Measurements from ENCODE around the gene KIR3DL2. TPM values are rescaled to one million over a fixed set of nuclear protein-coding genes. Genes with fewer than 3 reads are reported as not detected.

The KIR3DL2 gene
- total and polyA plus RNA-seq, 11 donors = 0.04 to 1.1 TPM; not detected in 9

- Histone ChIP-seq H3K36me3 (no peaks in the 10 kb centered on the region), H3K9me3 (no peaks in the 10 kb centered on the region), H3K27me3 (peaks cover 0 to 54% (median 9%) of the 10 kb centered on the region in 9 donors), H3K4me3 (no peak overlapping the region), H3K27ac (no peak overlapping the region), H3K4me1 (peaks cover 0 to 5% (median 0%) of the 10 kb centered on the region in 12 donors)
- 58 to 65% (median 63%) methylated on average over 6 of the region's 6 CpGs for WGBS, 4 donors
- TF ChIP-seq POLR2A (IDR thresholded peaks at IDR 0.05) (no peak), CTCF (IDR thresholded peaks at IDR 0.05) (no peak)
- DNase-seq = no peak
- intact Hi-C loops (cut with DNase I) = loop anchor here in 1 of 10 donors (5.0 kb wide), 1 partner anchor 620 kb away; no protein-coding TSS in a partner anchor
- no peak for ATAC-seq
These were observed 31.6 kb downstream of the KIR3DL2 start for GRCh38 chr19:54881884-54882283.

- H3K27ac ChIP-seq = no peak overlapping the region
- TF ChIP-seq POLR2A (IDR thresholded peaks at IDR 0.05) (no peak), CTCF (IDR thresholded peaks at IDR 0.05) (no peak)
- no peaks in the 10 kb centered on the region for H3K4me1 ChIP-seq
- DNase-seq = no peak
- intact Hi-C loops (cut with DNase I) = loop anchor here in 1 of 10 donors (5.0 kb wide), 1 partner anchor 620 kb away; no protein-coding TSS in a partner anchor
- 67 to 76% (median 71%) methylated on average over 7 of the region's 7 CpGs for WGBS, 4 donors
- no peaks in the 10 kb centered on the region for H3K36me3 ChIP-seq
- H3K9me3 ChIP-seq = no peaks in the 10 kb centered on the region
- H3K4me3 ChIP-seq = no peak overlapping the region
- no peak for ATAC-seq
- H3K27me3 ChIP-seq = peaks cover 0 to 60% (median 9%) of the 10 kb centered on the region in 9 donors
These were observed 32.5 kb downstream of the KIR3DL2 start for GRCh38 chr19:54882758-54883157.

- no peaks in the 10 kb centered on the region for H3K36me3 ChIP-seq
- TF ChIP-seq CTCF (IDR thresholded peaks at IDR 0.05) (no peak), POLR2A (IDR thresholded peaks at IDR 0.05) (no peak)
- ATAC-seq (no peak), DNase-seq (no peak)
- no peaks in the 10 kb centered on the region for H3K9me3 ChIP-seq
- no peak overlapping the region for H3K4me3 ChIP-seq
- WGBS, 4 donors = 76 to 80% (median 78%) methylated on average over 6 to 9 of the region's 9 CpGs
- no peaks in the 10 kb centered on the region for H3K4me1 ChIP-seq
- H3K27me3 ChIP-seq = peaks cover 0 to 65% (median 9%) of the 10 kb centered on the region in 9 donors
- intact Hi-C loops (cut with DNase I) = loop anchor here in 1 of 10 donors (5.0 kb wide), 1 partner anchor 619 kb away; no protein-coding TSS in a partner anchor
- H3K27ac ChIP-seq = no peak overlapping the region
These were observed 33.0 kb downstream of the KIR3DL2 start for GRCh38 chr19:54883228-54883627.

- intact Hi-C loops (cut with DNase I) = no loop called here
- no peak for TF ChIP-seq CTCF (IDR thresholded peaks at IDR 0.05)
- no peak for TF ChIP-seq POLR2A (IDR thresholded peaks at IDR 0.05)
- H3K36me3 ChIP-seq = no peaks in the 10 kb centered on the region
- DNase-seq (no peak), ATAC-seq (no peak)
- H3K27ac ChIP-seq = no peak overlapping the region
- peaks cover 0 to 36% (median 0%) of the 10 kb centered on the region in 9 donors for H3K27me3 ChIP-seq
- H3K9me3 ChIP-seq = no peaks in the 10 kb centered on the region
- no peak overlapping the region for H3K4me3 ChIP-seq
- H3K4me1 ChIP-seq = no peaks in the 10 kb centered on the region
- 88 to 91% (median 89%) methylated on average over 10 of the region's 10 CpGs for WGBS, 4 donors
These were observed 38.0 kb downstream of the KIR3DL2 start for GRCh38 chr19:54888239-54888638.

All from heart left ventricle (tissue), 16 donors.